ENCODE data around the gene HMG20B. TPM values are rescaled to one million over a fixed set of nuclear protein-coding genes. Genes with fewer than 3 reads are reported as not detected.

HMG20B gene
- total RNA-seq, 1 experiment from 2014 or later, result 146 TPM

DNA sequence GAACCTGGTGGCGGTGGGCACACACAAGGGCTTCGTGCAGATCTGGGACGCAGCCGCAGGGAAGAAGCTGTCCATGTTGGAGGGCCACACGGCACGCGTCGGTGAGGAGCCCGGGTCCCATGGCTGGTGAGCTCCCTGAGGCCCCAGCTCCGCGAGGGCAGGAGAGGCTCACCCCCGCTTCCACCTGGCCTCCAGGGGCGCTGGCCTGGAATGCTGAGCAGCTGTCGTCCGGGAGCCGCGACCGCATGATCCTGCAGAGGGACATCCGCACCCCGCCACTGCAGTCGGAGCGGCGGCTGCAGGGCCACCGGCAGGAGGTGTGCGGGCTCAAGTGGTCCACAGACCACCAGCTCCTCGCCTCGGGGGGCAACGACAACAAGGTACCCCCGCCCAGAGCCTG, 41.0 kb upstream of the HMG20B start:
- Histone ChIP-seq H2AFZ (ENCODE audit: low read length) (no peak overlapping the region), H3K4me1 (ENCODE audit: insufficient read depth, low read length) (no peaks in the 10 kb centered on the region), H3K9me2 (replicated peaks; ENCODE audit: low read length) (no peaks in the 10 kb centered on the region), H3K9ac (ENCODE audit: low read length) (no peak overlapping the region), H3K36me3 (ENCODE audit: low read depth, low read length) (no peaks in the 10 kb centered on the region; the same call in 1 of the 2 replicates), H4K20me1 (ENCODE audit: low read length) (no peaks in the 10 kb centered on the region), H3F3A (ENCODE audit: low read length, unreplicated experiment) (no peaks in the 10 kb centered on the region), H3K4me3 (ENCODE audit: low read length) (no peak overlapping the region), H3K9me3 (ENCODE audit: low read length) (no peaks in the 10 kb centered on the region), H3K27ac (ENCODE audit: low read length) (no peak overlapping the region), H3K79me2 (ENCODE audit: low read length) (no peaks in the 10 kb centered on the region), H3K27me3 (ENCODE audit: low read length) (no peaks in the 10 kb centered on the region), H3K4me2 (ENCODE audit: low read length) (no peak overlapping the region)
- CTCF ChIA-PET, result no interaction called here
- TF ChIP-seq CTCF (conservative IDR thresholded peaks at IDR 0.05; ENCODE audit: low read depth, low read length) (no peak), EZH2phosphoT487 (IDR thresholded peaks at IDR 0.05; ENCODE audit: borderline replicate concordance, low read length) (no peak), EZH2 (IDR thresholded peaks at IDR 0.05; ENCODE audit: low read length, unreplicated experiment) (no peak)
- POLR2A ChIA-PET (ENCODE audit: unreplicated experiment), result no interaction called here
- DNase-seq (no peak), ATAC-seq (no peak)
- intact Hi-C loops (cut with micrococcal nuclease), result no loop called here
- BruUV-seq (replicated peaks), result no TSS peak

GRCh38 chr19:3532154-3532786, 40.5 kb upstream of the HMG20B start:
- no peaks in the 10 kb centered on the region for H3F3A ChIP-seq (ENCODE audit: low read length, unreplicated experiment)
- CTCF ChIA-PET, result no interaction called here
- no peak overlapping the region for H3K27ac ChIP-seq (ENCODE audit: low read length)
- H4K20me1 ChIP-seq (ENCODE audit: low read length), result no peaks in the 10 kb centered on the region
- no peak overlapping the region for H3K4me2 ChIP-seq (ENCODE audit: low read length)
- H3K79me2 ChIP-seq (ENCODE audit: low read length), result no peaks in the 10 kb centered on the region
- TF ChIP-seq EZH2phosphoT487 (IDR thresholded peaks at IDR 0.05; ENCODE audit: borderline replicate concordance, low read length), result no peak
- no peak for TF ChIP-seq EZH2 (IDR thresholded peaks at IDR 0.05; ENCODE audit: low read length, unreplicated experiment)
- TF ChIP-seq CTCF (conservative IDR thresholded peaks at IDR 0.05; ENCODE audit: low read depth, low read length), result no peak
- ATAC-seq, result no peak
- H2AFZ ChIP-seq (ENCODE audit: low read length), result no peak overlapping the region
- POLR2A ChIA-PET (ENCODE audit: unreplicated experiment), result no interaction called here
- DNase-seq, result no peak
- H3K9me3 ChIP-seq (ENCODE audit: low read length), result no peaks in the 10 kb centered on the region
- no peaks in the 10 kb centered on the region for H3K9me2 ChIP-seq (replicated peaks; ENCODE audit: low read length)
- intact Hi-C loops (cut with micrococcal nuclease), result no loop called here
- no TSS peak for BruUV-seq (replicated peaks)
- no peaks in the 10 kb centered on the region; the same call in 1 of the 2 replicates for H3K36me3 ChIP-seq (ENCODE audit: low read depth, low read length)
- H3K4me3 ChIP-seq (ENCODE audit: low read length), result no peak overlapping the region
- no peaks in the 10 kb centered on the region for H3K27me3 ChIP-seq (ENCODE audit: low read length)
- H3K9ac ChIP-seq (ENCODE audit: low read length), result no peak overlapping the region
- no peaks in the 10 kb centered on the region for H3K4me1 ChIP-seq (ENCODE audit: insufficient read depth, low read length)

GRCh38 chr19:3533033-3533432, 39.7 kb upstream of the HMG20B start:
- Histone ChIP-seq H3K9me3 (ENCODE audit: low read length) (no peaks in the 10 kb centered on the region), H3K9ac (ENCODE audit: low read length) (no peak overlapping the region), H3K4me3 (ENCODE audit: low read length) (no peak overlapping the region), H3K79me2 (ENCODE audit: low read length) (no peaks in the 10 kb centered on the region), H3K36me3 (ENCODE audit: low read depth, low read length) (no peaks in the 10 kb centered on the region), H2AFZ (ENCODE audit: low read length) (no peak overlapping the region), H3F3A (ENCODE audit: low read length, unreplicated experiment) (no peaks in the 10 kb centered on the region), H3K9me2 (replicated peaks; ENCODE audit: low read length) (no peaks in the 10 kb centered on the region), H3K4me2 (ENCODE audit: low read length) (no peak overlapping the region), H3K27me3 (ENCODE audit: low read length) (no peaks in the 10 kb centered on the region), H3K27ac (ENCODE audit: low read length) (no peak overlapping the region), H4K20me1 (ENCODE audit: low read length) (no peaks in the 10 kb centered on the region), H3K4me1 (ENCODE audit: insufficient read depth, low read length) (no peaks in the 10 kb centered on the region)
- DNase-seq (no peak), ATAC-seq (no peak)
- no peak for TF ChIP-seq EZH2phosphoT487 (IDR thresholded peaks at IDR 0.05; ENCODE audit: borderline replicate concordance, low read length)
- no peak for TF ChIP-seq CTCF (conservative IDR thresholded peaks at IDR 0.05; ENCODE audit: low read depth, low read length)
- no peak for TF ChIP-seq EZH2 (IDR thresholded peaks at IDR 0.05; ENCODE audit: low read length, unreplicated experiment)
- no TSS peak for BruUV-seq (replicated peaks)
- CTCF ChIA-PET, result no interaction called here
- POLR2A ChIA-PET (ENCODE audit: unreplicated experiment), result no interaction called here
- intact Hi-C loops (cut with micrococcal nuclease), result no loop called here

All from PC-3 (cell line).